ENCODE measurements around the gene ZNF85.
A peak's percentile ranks its signal among the peaks of the same experiment; 100 is the strongest.
"Not testable (repeated sequence)": the region's sequence is repeated elsewhere in the genome, so short reads cannot be mapped to it uniquely, and the experiment has no call there.

ZNF85 gene

GRCh38 chr19:20923077-20923871, at the start of gene ZNF85:
ZNF85 (plus strand) TSS chr19:20923251; CDS start chr19:20923401, 150 bp downstream.
- FAIRE-seq (peak; percentile 90), DNase-seq (ENCODE audit: insufficient read length, low spot score) (peak; percentile 41)
- no peak for TF ChIP-seq CTCF (IDR thresholded peaks at IDR 0.05; ENCODE audit: insufficient read depth, missing control alignments)

- no peak for TF ChIP-seq CTCF (IDR thresholded peaks at IDR 0.05; ENCODE audit: insufficient read depth, missing control alignments)
- DNase-seq (ENCODE audit: insufficient read length, low spot score) (no peak), FAIRE-seq (no peak)
Measured at GRCh38 chr19:20879501-20879900, 43.5 kb upstream of the ZNF85 start.

DNA sequence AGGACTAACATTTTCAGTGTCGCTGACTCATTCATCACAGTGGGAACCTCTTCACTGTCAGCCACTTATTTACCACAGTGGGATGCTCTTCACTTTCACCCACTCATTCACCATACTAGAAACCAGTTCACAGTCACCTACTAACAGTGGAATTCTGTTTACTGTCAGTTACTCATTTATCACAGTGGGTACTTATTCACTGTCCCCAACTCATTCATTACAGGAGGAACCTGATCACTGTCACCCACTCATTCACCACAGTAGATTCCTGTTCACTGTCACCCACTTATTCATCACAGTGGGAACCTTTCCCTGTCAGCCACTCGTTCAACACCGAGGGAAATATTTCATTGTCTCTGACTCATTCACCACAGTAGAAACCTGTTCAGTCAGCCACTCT, 10.1 kb upstream of the ZNF85 start:
- FAIRE-seq (no peak), DNase-seq (ENCODE audit: insufficient read length, low spot score) (no peak)
- TF ChIP-seq CTCF (IDR thresholded peaks at IDR 0.05; ENCODE audit: insufficient read depth, missing control alignments): no peak

- DNase-seq (ENCODE audit: insufficient read length, low spot score): no peak
- TF ChIP-seq CTCF (IDR thresholded peaks at IDR 0.05; ENCODE audit: insufficient read depth, missing control alignments): no peak
- FAIRE-seq: no peak
Measured at GRCh38 chr19:20925481-20925880, 2.4 kb downstream of the ZNF85 start.

DNA sequence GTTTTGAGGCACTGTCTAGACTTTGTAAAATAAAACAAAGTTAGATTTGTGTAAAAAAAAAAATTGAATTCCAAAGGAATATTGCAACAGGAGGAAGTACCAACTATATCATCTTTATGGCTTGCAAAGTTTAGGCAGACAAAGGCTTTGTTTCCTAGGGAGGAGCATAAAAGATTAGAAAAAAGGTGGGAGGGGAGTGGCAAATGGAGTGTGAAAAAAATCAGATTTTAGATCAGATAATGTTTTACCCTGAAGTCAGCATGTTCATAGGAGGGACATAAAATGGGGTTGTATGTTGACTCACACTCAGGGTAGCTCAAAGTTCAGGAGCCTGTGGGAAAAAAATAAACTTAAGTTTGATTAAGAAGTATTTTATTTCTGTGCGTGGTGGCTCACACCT, 3.7 kb downstream of the ZNF85 start:
- no peak for TF ChIP-seq CTCF (IDR thresholded peaks at IDR 0.05; ENCODE audit: insufficient read depth, missing control alignments)
- no peak for DNase-seq (ENCODE audit: insufficient read length, low spot score)
- no peak for FAIRE-seq

- TF ChIP-seq CTCF (IDR thresholded peaks at IDR 0.05; ENCODE audit: insufficient read depth, missing control alignments): no peak
- no peak for DNase-seq (ENCODE audit: insufficient read length, low spot score)
- no peak for FAIRE-seq
Measured at GRCh38 chr19:20928371-20928770, 5.3 kb downstream of the ZNF85 start.

DNA sequence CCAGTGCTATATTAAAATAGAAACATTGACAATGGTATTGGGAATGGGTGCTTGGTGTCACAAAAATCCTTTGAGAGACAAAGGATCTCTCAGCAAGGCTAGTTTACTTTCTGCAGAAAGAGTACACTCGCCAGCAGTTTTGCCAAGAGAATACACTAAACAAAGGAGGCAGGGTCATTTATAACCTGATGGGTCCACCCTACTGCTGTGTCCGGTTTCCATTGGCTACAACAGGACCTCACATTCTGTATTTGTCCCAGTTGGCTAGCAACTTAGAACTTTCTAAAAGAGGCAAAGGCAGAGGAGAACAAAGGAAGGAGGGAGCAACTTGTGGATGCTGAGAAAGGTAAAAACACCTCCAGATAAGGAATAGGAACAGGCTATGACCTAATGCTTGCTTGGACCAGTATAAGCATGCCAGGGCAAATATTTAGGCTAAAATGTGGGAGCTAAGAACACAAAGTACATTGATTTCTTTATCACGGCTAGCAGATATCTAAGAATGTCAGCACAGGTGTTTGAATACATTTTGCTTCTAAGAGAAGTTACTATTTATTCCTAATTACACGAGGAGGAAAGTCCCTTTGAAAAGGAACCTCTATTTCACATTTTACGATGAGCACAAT, 13.4 kb downstream of the ZNF85 start:
- not testable (repeated sequence) for DNase-seq (ENCODE audit: insufficient read length, low spot score); FAIRE-seq

DNA sequence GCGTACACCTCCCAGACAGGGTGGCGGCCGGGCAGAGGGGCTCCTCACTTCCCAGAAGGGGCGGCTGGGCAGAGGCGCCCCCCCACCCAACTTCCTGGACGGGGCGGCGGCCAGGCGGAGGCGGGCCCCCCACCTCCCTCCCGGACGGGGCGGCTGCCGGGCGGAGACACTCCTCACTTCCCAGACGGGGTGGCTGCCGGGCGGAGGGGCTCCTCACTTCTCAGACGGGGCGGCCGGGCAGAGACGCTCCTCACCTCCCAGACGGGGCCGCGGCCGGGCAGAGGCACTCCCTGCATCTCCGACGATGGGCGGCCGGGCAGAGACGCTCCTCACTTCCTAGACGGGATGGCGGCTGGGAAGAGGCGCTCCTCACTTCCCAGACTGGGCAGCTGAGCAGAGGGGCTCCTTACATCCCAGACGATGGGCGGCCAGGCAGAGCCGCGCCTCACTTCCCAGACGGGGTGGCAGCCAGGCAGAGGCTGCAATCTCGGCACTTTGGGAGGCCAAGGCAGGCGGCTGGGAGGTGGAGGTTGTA, 29.6 kb downstream of the ZNF85 start:
- not testable (repeated sequence) for DNase-seq (ENCODE audit: insufficient read length, low spot score); FAIRE-seq
